GM18907 (cell line): ENCODE data around the gene FAM20A.
"Not testable (repeated sequence)": the region's sequence is repeated elsewhere in the genome, so short reads cannot be mapped to it uniquely, and the experiment has no call there.

Source experiments
- ATAC-seq: cut with Tn5 transposase; IDR thresholded peaks from one replicate; pipeline ENCODE4 v1.9.1; 2021; ENCODE audit warnings: mild to moderate bottlenecking, moderate library complexity; ENCODE audit not compliant: unreplicated experiment

FAM20A gene

DNA sequence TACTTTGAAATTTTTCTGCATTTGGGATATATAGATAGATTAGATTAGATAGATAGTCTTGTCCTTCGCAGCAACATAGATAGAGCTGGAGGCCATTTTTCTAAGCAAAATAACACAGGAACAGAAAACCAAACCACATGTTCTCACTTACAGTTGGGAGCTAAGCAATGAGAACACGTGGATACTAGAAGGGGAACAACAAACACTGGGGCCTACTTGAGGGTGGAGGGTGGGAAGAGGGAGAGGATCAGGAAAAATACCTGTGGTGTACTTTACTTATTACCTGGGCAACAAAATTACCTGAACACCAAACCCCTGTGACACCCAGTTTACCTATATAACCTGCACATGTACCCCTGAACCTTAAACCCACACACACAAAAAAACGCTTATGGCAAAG is 74.6 kb downstream of the FAM20A start:
- no peak for ATAC-seq

DNA sequence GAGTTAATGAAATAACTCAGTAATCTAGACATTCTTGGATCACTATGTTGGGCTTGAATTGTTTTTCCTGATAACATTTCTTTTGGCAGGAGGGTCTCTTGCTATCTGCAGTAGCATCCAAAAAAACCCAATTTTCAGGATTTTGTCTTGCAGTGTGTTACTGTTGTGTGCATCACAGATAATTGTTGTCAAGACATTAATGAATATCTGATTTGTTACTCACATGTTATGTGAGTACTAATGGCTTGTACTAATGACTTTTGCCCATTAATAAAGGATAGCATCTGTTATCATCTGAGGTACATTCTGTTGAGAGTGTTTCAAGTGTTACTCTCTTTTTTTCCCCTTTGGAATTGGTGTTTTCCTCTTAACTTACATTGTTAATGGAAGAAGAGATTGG is 78.9 kb downstream of the FAM20A start:
- ATAC-seq: no peak

DNA sequence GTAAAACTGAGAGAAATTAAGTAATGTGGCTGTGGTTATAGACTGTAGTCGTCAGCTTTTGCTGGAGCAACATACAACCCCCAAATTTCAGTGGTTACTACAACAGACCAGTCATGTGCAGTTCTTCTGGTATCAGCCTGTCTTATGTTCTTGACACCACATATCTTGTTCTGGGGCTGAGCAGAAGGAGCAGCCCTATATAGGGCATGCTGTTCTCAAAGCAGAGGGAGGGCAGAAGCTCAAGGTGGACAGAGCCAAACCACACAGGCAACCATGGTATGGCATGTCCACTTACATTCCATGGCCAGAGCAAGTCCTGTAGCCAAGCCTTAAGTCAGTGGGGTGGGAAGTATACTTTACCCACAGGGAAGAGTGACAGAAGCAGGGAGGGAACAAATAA is 81.3 kb downstream of the FAM20A start:
- no peak for ATAC-seq

DNA sequence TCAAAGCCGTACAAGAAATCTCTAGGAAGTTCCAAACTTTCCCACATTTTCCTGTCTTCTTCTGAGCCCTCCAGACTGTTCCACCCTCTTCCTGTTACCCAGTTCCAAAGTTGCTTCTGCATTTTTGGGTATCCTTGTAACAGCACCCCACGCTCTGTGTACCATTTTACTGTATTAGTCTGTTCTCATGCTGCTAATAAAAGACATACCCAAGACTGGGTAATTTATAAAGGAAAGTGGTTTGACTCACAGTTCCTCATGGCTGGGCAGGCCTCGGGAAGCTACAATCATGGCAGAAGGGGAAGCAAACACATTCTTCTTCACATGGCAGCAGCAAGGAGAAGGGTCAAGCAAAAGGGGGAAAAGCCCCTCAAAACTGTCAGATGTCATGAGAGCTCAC is 82.1 kb downstream of the FAM20A start:
- ATAC-seq: not testable (repeated sequence)

DNA sequence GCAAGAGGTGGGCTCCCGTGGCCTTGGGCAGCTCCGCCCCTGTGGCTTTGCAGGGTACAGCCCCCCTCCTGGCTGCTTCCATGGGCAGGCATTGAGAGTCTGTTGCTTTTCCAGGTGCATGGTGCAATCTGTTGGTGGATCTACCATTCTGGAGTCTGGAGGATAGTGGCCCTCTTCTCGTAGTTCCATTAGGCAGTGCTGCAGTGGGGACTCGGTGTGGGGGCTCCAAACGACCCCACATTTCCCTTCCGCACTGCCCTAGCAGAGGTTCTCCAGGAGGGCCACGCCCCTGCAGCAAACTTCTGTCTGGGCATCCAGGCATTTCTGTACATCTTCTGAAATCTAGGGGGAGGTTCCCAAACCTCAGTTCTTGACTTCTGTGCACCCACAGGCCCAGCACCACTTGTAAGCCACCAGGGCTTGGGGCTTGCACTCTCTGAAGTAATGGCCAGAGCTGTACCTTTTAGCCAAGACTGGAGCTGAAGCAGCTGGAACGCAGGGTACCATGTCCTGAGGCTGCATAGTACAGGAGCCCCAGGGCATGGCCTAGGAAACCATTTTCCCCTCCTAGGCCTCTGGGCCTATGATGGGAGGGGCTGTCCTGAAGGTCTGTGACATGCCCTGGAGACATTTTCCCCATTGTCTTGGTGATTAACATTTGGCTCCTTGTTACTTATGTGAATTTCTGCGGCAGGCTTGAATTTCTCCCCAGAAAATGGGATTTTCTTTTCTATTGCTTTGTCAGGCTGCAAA is 82.9 kb downstream of the FAM20A start:
- ATAC-seq: no peak

DNA sequence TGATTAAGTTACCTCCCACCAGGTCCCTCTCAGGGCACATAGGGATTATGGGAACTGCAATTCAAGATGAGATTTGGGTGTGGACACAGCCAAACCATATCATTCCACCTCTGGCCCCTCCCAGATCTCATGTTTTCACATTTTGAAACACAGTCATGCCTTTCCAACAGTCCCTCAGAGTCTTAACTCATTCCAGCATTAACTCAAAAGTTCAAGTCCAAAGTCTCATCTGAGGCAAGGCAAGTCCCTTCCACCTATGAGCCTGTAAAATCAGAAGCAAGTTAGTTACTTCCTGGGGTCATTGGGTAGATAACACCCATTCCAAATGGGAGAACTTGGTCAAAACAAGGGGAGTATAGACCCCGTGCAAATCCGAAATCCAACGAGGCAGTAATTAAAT is 83.6 kb downstream of the FAM20A start:
- ATAC-seq: not testable (repeated sequence)

DNA sequence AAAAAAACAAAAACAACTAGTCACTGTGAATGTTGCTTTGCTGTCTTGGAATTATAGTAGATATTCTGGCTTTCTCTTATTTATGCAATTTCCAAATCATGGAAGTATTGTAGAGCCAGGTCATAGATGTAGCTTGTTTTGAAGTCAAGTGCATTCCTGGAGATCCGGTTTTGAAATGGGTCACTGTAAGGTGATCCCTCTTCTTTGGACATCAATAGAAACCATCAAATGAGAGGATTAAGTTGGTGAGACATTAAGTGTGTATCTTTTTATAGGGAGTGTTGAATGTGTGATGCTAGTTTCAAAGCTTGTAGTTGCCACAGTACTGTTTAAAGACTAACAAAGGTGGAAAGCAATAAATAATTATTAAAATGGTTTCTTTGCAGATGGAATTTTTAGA is 84.4 kb downstream of the FAM20A start:
- no peak for ATAC-seq

DNA sequence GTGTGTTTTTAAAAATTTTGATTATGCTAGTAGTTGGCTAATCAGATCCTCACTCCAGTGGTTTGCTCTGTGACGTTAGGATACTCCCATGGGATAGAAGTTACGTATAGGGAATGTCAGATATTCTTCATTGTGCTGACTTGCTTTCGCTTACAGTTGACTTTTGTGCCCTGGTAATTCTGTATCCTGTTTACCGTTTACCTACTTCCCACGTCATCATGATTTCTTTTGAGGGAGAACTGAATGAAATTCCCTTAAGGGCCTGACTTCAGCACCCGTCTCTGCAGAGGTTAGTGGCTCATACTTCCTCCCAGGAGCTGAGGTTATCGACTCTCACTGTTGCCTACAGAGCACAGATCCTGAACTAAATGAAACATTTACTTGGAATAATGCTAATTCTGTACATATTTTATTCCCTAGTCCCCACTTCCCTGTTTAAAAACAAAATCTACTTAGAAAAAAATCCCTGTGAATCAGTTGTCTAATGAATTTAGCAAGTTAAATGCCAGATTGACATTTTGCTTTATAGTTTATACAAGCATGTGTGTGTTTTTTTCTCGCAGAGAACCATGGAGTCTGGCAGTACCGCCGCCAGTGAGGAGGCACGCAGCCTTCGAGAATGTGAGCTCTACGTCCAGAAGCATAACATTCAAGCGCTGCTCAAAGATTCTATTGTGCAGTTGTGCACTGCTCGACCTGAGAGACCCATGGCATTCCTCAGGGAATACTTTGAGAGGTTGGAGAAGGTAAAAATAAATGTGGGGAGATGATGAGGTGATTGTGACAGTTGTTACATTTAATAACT is 86.1 kb downstream of the FAM20A start:
- no peak for ATAC-seq

DNA sequence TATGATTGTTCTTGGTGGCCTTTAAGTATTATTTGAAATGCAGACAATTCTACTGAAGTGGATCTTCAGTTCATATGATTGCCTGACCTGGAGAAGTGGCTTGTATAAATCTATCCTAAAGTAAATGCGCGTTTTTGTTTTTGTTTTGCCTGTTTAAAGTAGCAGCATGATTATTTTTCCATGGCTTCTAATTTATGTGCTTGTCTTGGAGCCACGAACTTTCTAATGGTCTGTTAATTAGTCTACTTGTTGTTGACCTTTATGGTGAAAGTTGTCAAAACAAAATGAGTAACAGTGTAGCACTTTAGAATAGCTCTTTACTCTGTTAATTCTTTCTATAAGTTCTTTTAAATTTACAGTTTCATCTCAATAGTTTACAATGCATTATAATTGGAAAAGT is 87.2 kb downstream of the FAM20A start:
- ATAC-seq: no peak

DNA sequence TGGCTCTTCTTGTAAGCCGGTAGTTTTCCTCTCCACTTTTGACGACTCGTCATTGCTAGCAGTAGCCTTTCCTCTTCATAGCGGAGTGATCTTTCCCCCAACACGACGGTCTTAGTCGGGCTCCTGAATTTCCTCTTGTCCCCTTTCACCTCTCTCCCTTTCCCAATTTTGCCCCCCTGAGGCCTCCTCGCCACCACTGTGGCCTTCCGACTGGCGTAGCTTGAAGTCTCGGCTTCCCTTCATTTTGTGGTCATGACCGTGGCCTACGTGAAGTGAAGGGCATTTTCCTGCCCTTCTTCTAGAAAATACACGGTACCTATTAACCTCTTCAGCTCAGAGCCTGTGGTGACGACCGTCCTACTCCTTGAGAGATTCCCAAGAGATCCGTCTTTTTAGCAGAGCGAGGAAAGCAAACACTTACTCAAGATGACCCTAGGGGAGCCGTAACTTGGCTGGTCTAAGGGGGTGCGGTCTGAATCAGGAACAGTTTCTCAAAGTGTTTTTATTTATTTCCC is 88.2 kb downstream of the FAM20A start:
- ATAC-seq: no peak

DNA sequence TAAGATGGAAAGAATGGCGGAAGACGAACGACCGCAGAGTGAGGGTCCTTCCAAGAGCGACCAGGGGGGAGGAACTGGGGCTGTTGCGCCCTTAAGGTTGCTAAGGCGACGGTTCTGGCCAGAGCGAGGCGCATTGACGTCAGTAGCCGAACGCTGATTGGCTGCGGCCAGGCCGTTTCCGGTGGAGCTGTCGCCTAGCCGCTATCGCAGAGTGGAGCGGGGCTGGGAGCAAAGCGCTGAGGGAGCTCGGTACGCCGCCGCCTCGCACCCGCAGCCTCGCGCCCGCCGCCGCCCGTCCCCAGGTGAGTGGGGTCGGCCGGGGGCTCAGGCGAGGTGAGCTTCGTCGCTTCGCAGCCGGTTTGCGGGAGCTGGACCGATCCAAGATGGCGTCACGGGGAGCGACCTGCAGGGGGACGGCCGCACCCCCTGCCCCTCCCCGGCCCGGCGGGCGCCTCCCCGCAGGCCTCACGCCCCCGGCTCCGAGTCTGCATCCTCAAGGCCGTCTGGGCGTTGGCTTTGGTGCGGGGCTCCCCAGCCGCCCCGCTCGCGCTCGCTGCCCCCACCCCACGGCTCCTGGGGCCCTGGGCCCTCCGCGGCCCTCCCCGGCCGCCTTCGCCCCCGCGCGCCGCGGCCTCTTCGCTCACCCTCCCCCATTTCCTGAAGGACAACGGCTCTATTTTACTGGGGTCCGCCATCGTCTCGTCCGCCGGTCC is 88.8 kb downstream of the FAM20A start, which contains the start of gene PRKAR1A:
Gene PRKAR1A (plus strand): TSS at position 184 of the 713 bp plus-strand sequence. CDS start 2,970 bp downstream, outside the sequence.
- ATAC-seq: peak; percentile 93

DNA sequence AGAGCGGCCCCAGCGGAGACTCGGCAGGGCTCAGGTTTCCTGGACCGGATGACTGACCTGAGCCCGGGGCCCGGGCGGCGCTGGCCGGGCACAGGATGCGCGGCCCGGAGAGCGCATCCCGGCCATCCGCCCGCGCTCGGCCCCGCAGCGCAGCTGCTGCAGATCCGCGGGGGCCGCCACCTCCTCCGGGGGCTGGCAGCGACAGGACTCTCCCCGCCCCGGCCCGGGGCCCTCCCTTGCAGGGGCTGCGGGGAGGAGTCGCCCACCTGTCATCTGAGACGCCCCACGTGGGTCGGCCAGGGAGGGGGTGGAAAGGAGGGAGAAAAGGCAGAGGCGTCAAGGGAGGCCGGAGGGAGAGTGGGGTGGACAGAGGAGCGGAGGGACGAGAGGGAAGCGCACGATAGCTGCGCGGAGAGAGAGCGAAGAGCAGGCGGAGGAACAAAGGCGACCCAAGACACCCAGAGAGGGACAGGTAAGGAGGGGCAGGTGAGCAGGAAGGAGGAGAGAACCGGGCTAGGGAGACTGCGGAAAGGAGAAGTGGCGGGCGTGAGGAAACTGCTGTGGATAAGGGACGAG is 89.4 kb downstream of the FAM20A start:
- ATAC-seq: peak; percentile 50

DNA sequence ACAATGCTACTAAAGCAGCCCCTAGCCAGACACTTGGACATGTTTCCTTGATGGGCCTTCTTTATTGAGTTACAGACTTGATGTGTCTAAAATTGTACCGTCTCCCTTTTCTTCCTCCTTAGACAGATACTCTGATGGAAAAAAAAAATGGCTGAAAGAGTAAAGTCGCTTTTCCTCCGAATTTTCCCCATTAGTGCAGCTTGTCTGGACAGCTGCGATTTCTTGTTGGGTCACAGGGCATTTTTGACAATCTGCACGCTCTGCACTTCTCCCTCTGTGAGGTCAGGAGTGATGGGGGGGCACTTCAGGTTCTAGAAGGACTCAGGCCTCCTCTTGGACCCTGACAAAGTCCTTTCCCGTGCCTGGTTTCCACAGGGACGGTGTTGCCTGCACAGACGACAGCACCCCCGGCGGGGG is 89.9 kb downstream of the FAM20A start:
- ATAC-seq: no peak

DNA sequence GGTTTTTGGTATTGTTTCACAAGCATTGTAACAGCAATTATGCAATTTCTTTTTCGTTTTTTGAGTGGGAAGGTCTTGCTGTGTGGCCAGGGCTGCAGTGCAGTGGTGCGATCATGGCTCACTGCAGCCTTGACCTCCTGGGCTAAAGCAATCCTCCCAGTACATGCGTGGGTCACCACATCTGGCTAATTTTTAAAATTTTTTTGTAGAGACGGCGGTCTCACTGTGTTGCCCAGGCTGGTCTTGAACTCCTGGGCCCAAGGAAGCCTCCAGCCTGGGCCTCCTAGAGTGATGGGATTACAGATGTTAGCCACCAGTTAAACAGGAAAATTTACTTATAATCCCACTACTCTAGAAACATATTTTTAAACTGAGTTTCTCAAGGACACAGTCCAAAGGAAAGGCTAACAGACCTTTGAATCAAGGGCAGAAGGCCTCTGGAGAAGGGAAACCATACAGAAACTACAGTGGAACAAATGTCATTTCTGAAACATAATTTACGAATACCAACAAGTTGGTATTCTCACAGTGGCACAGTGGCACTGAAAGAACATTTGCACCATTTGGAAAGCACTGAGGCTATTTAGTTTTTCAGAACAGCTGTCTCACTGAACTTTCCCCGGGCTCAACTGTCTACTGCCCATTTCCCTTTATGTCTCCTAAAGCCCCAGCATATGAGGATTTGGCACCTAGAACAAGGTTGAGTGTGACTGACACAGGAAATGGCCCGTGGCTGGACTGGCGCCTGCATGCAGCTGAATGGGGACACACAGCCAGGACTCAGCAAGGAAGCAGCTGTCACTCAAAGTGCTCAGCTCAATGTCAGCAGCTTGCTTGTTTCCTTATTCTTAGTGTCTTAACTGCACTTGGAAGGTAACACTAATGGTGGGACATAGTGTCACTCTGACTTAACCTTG is 91.8 kb downstream of the FAM20A start:
- no peak for ATAC-seq

DNA sequence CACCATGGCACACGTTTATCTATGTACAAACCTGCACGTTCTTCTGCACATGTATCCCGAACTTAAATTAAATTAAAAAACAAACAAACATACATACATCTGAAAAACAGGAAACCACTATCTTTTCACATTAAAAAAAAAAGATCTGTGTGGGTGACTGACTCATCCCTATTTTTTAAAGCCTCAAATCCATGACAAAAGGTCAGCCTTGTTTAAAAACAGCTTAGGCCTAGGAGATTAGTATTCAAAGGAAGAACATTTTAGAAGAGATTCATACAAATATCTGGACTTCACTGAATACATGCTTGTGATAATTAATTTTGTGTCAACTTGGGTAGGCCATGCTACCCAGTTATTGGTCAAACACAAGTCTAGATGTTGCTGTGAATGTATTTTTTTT is 93.6 kb downstream of the FAM20A start:
- ATAC-seq: no peak

DNA sequence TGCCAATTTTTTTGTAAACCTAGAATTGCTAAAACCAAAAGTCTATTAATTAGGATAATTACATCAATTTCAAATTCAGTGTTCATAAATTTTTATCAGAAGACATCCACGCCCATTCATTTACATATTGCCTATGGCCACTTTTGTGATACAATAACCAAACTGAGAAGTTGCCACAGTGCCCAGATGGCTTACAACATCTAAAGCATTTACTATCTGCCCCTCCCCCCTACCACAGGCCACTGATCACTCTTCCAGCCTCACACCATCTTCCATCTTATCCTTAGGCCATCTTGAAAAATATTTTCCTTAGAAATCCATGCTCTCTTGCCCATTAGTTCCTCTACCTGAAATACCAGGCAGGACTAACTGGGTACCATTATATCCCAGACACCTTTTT is 95.2 kb downstream of the FAM20A start:
- ATAC-seq: no peak

DNA sequence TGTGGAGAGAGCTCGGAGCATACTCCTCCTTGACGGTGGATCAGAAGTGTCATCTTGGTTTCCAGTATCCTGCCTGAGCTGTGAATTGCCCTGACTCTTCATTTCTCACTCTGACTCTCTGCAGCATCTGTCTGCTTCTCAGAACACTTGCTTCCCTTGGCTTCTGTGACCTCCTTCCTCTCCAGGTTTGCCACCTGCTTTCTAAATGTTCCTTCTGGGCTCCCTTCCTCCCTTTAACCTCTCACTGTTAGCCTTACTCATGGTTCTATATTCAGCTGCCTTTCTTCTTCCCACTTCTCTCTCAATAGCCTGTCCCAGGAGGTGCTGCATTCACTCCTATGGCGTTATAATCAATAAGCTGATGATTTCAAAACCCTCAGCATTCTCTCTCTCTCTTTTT is 100.1 kb downstream of the FAM20A start:
- no peak for ATAC-seq

DNA sequence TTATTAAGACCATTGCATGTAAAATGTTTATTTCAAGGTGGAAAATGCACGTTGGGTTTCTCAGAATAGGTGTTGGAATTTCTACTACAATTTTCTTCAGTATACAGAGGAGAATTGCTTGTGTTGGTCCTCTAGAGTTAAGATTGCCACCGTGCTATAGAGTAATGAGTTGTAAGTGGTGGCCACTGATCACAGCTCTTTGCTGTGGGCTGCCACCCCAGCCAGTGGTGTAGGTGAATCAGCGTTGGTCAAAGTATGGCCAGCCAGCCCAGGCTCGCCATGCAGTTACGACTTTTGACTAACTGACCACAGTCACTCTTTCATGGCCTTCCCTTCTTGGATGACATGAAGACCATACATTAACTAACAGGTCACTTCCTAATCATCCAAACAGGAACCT is 101.6 kb downstream of the FAM20A start:
- no peak for ATAC-seq

DNA sequence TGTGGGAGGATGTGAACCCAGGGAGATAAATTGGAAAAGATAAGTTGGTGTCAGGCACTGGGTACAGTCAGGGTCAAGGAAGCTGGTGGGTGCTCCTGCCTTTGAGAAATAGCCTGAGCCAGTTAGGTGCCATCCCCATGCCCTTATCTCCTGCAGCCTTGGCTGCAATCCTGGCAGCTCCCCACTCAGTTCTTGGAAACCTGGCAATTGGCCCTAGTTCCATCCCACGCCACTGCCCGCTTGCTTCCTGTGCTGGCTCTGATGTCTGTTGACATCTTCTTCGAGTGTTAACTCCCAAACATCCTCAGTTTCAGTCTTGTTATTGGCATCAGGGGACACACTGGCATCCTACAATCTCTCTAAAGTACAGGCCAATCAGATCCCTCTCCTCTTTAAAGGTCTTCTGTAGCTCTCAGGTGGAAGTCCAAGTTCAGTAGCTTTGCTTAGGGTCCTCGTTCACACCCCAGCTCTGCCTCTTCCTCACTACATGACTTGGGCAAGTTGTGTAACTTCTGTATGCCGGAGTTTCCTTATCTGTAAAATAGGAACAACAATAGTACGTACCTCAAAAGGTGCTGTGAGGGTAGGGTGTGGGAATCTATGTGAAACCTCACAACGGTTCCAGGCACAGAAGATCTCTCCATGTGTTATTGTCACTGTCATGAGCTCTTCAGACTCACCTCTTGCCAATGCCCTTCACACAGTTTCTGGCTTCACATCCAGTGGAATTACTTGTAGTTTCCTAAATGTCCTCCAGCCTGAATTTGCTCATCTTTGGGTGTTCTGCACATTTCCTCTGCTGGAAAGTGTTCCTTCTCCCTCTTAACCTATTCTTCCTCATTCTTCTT is 102.5 kb downstream of the FAM20A start:
- ATAC-seq: peak; percentile 20
